Erythroblast (primary cell): ENCODE measurements around the gene SNX18.

ENCODE experiments used
- GATA1 ChIP-seq: IDR thresholded peaks from 2 replicates; pipeline ENCODE4 v1.6.1; 2011; ENCODE audit warnings: low read depth, mild to moderate bottlenecking, control low read depth, low read length, moderate library complexity
- POLR2A ChIP-seq: IDR thresholded peaks from 2 replicates; pipeline ENCODE4 v1.6.1; 2011; ENCODE audit warnings: mild to moderate bottlenecking, low read length

DNA sequence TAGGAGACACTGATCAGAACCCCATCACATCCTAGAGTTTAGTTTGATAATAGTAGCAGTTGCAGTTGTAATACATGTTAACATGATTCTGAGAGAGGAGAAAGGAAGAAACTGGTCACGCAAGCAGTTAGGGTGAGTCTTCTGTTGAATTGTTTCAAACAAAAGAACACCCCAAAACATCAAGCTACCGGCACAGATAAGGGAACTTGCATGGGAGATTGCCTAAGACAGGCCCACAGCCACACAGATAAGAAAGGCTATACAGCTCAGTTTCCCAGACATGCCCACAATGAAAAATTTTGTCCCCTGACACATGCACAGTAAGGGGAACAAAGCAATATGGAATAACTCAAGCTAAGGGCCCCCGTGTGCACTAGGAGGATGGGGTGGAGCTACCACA lies 46.2 kb upstream of the SNX18 start:
- no peak for TF ChIP-seq POLR2A
- no peak for TF ChIP-seq GATA1
